AG10803 (cell line): ENCODE results near the gene CDK6.

ENCODE experiments used
- DNase-seq: peaks from one replicate; pipeline ENCODE4 v3.0.0; 2010; ENCODE audit warnings: low read depth
- H3K4me3 ChIP-seq: 2 replicates; pipeline ENCODE4 v1.5.1; 2011; ENCODE audit warnings: mild to moderate bottlenecking, low read length, control low read depth
- TF ChIP-seq, protein P1 (sequence below): conservative IDR thresholded peaks from 2 replicates; pipeline ENCODE4 v1.5.1; 2011; ENCODE audit warnings: mild to moderate bottlenecking, low read length, control low read depth, inconsistent platforms

The CDK6 gene

DNA sequence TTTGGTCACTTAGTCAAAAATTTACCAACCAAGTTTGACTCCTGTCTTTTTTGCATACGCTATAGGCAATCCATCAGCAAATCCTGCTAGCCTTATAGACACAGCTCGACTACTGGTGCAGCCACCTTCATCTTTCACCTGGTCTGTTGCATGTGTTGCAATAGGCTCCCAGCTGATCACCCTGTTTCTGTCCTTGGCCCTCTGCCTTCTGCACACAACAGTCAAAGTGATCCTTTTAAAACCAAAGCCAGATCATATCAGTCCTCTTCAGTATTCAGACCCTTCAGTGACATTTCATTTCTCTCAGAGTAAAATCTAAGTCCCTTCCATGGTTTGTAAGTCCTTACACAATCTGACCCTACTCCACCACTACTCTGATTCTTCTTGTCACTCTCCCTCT is 10.9 kb upstream of the CDK6 start:
- no peak overlapping the region for H3K4me3 ChIP-seq
- DNase-seq: no peak
- TF ChIP-seq, protein P1, sequence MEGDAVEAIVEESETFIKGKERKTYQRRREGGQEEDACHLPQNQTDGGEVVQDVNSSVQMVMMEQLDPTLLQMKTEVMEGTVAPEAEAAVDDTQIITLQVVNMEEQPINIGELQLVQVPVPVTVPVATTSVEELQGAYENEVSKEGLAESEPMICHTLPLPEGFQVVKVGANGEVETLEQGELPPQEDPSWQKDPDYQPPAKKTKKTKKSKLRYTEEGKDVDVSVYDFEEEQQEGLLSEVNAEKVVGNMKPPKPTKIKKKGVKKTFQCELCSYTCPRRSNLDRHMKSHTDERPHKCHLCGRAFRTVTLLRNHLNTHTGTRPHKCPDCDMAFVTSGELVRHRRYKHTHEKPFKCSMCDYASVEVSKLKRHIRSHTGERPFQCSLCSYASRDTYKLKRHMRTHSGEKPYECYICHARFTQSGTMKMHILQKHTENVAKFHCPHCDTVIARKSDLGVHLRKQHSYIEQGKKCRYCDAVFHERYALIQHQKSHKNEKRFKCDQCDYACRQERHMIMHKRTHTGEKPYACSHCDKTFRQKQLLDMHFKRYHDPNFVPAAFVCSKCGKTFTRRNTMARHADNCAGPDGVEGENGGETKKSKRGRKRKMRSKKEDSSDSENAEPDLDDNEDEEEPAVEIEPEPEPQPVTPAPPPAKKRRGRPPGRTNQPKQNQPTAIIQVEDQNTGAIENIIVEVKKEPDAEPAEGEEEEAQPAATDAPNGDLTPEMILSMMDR: no peak

DNA sequence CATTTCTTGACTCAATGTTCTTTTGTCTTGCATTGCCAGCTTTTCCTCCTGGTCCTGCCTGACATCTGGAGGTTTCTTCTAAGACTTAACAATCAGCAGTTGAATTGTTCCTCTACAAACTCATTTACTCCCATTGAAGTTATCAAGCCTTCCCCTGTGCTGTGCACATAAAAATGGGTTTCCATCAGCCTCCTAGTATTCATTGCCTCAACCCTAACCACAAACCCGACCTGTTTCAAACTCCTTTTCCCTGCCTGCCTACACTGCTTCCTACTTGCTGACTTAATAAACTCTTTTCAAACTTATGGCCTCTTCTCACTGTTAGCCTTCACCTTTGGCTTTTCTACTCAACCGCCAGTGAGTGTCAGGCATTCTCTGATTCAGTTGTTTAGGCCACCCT is 9.4 kb upstream of the CDK6 start:
- no peak for DNase-seq

DNA sequence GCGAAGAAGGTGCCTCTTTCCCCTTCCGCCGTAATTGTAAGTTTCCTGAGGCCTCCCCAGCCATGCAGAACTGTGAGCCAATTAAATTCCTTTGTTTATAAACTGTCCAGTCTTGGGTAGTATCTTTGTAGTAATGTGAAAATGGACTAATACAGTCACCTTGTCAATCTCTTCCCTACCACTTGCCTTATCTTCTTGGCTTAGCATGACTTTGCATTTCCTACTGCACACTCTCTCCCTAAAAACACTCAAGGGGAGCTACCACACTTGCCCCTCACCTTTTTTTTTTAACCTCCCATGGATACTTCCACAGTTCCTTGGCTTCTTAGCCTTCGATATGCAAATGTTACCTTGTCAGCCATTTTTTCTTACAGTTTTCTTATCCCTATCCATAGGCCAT is 7.4 kb upstream of the CDK6 start:
- H3K4me3 ChIP-seq: no peak overlapping the region
- DNase-seq: no peak
- TF ChIP-seq, protein P1: no peak

More for the DNA sequence above, 9.4 kb upstream of the CDK6 start:
- H3K4me3 ChIP-seq: no peak overlapping the region
- TF ChIP-seq, protein P1: no peak

DNA sequence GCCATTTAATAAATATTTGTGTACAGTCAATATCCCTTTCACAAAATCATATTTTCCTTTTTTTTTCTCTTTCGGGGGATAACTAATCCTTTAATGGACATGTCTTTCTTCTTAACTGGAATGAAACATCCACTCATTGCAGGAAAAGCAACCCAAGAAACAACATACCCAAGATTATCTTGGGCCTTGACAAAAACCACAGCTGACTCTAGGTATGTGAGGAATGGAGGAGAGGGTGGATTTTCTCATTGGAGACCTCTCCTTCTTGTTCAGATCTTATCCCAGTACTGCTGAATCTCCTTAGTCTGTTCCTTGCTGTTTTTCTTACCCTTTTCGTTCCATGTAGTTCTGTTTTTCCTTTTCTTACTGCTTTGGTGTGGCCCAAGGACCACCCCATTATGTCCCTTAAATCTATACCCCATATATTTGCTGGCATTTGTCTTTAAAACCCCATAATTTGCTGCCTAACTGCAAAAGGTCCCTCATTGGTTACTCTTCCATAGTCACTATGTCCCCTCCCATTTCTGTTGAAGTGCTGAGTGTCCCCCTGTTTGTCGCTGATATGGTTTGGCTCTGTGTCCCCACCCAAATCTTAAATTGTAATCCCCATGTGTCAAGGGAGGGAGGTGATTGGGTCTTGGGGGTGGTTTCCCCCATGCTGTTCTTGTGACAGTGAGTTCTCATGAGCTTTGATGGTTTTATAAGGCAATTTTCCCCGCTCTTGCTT is 6.8 kb upstream of the CDK6 start:
- DNase-seq: peak; percentile 83

DNA sequence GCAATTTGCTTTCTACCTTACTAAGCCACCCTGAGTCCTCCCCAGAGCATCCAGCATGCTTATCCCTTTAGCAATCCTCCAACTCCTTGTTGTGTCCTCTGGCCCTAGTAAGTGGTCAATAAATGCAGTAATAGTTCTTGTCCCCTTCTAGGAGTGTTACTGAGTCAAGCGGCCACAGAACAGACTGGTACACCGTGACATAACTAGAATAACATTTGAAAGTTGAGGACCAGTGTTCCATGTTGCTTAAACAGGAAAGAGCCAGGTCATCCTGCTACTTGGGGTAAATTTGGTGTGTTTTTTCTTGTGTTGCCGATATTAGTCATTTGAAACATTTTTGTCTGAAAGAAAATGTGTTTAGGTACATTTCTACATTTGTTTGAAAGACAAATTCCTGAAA is 4.8 kb upstream of the CDK6 start:
- no peak overlapping the region for H3K4me3 ChIP-seq
- DNase-seq: no peak
- TF ChIP-seq, protein P1: no peak

More for the DNA sequence above, 6.8 kb upstream of the CDK6 start:
- H3K4me3 ChIP-seq: no peak overlapping the region
- TF ChIP-seq, protein P1: no peak

DNA sequence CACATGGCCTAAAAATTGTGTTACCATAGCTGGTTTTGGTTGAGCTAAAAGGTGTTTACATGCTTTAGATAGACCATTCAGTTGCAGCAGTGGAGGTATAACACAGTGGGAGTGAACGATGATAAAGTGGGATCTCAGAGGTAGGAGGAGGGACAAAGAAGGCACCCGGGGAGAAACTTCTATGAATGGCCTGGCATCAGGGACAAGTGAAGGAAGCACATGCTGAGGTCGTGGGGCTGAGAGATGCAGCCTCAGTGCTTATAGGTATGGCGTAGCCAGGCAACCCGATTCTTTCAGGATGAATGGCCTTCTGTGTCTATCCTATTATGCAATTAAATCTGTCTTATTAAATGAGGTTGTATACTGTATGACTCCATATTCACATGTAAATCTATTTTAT is 3.9 kb upstream of the CDK6 start:
- DNase-seq: no peak
- TF ChIP-seq, protein P1: no peak

DNA sequence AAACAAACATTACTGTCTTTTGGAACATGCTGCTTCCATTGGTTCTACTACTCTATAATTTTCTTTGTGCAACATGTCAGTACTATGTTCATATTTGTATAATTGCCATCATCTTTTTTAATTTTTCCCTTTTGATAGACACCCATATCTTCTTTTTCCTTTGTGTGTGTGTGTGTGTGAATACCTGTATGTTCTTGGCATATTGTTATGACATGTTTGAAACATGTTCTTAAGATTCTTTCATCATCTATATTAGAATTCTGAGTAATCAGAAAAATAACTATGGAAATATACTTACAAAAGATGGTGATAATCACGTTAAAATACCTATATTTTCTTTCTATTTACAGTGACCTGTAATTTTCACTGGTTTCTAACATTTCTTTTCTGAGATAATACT is 3.5 kb upstream of the CDK6 start:
- H3K4me3 ChIP-seq: no peak overlapping the region
- TF ChIP-seq, protein P1: no peak

More for the DNA sequence above, 3.9 kb upstream of the CDK6 start:
- H3K4me3 ChIP-seq: no peak overlapping the region

More for the DNA sequence above, 3.5 kb upstream of the CDK6 start:
- DNase-seq: no peak
